GOT3 (cell line): Measurements from ENCODE around the gene GLIS2.

Experiments
- DNase-seq: peaks from one replicate; lab custom pipeline; 2025; ENCODE audit warnings: mixed read lengths; lab: John Stamatoyannopoulos, UW

The GLIS2 gene

DNA sequence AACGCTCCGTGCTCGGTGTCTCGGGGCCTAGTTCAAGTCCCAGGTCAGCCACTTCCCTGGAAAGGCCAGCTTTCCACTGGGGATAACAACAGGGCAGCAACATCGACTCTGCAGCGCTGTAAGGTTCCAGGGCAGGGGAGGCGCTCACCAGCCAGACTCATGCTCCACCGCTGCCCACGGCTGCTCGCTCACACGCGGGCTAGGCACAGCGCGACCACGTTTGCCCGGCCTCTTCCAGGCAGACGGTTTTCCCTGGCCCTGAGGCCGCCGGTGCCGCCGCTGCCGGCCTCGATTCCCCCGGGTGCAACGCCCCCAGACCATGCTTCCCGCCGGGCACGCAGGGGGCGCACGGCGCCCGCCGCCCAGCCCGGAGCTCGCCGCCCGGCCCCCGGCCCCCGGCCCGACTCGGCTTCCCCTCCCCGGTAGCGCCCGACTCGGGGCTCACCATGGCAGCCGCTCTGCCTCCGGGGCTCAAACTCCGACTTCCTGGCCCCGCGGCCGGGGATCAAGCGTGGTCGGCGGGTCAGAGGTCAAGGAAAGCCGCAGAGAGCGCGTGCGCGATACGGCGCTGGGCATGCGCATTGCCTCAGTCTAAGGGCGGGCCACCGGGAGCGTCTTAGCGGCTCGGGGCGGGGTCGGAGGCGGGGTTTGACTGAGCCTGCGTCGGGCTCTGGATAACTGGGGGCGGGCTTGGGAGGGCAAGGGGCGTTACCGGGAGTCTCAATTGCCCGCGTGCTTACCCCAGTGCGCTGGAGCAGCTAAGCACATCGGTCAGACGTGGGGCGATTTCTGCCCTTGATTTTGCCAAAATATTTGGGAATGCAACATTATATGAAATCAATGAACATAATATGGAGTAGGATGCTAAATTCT is 35.2 kb downstream of the GLIS2 start, which contains the start of gene PAM16:
TSS of gene PAM16 (minus strand) at position 535 of the 873 bp plus-strand sequence. CDS start at position 448, 87 bp downstream.
- DNase-seq: peak; percentile 88

DNA sequence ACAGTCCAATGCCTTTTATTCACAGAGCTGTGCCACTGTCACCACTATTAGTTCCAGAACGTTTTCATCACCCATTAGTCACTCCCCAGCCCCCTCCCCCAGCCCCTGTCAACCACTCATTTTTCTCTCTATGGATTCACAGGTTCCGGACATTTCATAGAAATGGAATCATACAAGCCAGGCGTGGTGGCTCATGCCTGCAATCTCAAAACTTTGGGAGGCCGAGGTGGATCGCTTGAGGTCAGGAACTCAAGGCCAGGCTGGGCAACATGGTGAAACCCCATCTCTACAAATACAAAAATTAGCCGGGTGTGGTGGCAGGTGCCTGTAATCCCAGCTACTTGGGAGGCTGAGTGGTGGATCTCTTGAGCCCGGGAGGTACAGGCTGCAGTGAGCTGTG is 36.0 kb downstream of the GLIS2 start:
- DNase-seq: no peak

DNA sequence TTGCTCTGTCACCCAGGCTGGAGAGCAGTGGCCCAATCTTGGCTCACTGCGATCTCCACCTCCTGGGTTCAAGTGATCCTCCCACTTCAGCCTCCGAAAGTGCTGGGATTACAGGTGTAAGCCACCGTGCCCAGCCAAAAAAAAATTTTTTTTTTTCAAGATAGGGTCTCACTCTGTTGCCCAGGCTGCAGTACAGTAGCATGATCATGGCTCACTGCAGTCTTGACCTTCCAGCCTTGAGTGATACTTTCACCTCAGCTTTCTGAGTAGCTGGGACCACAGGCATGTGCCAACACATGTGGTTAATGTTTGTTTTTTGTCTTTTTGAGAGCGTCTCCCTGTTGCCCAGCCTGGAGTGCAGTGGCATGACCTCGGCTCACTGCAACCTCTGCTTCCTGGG is 37.0 kb downstream of the GLIS2 start:
- no peak for DNase-seq

DNA sequence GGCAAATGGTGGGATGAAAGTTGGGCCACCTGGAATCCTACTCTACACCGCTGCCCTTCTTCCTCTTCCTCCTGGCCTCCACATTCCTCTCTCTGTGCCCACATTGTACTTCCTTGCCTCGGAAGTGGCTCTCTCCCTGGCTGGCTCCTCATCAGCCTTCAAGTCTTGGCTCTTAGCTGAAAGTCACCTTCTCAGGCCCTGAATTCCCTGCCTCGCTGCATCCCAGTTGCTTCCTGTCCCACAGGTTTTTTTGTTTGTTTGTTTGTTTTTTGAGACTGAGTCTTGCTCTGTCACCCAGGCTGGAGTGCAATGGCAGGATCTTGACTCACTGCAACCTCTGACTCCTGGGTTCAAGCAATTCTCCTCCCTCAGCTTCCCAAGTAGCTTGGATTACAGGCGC is 37.8 kb downstream of the GLIS2 start:
- no peak for DNase-seq

DNA sequence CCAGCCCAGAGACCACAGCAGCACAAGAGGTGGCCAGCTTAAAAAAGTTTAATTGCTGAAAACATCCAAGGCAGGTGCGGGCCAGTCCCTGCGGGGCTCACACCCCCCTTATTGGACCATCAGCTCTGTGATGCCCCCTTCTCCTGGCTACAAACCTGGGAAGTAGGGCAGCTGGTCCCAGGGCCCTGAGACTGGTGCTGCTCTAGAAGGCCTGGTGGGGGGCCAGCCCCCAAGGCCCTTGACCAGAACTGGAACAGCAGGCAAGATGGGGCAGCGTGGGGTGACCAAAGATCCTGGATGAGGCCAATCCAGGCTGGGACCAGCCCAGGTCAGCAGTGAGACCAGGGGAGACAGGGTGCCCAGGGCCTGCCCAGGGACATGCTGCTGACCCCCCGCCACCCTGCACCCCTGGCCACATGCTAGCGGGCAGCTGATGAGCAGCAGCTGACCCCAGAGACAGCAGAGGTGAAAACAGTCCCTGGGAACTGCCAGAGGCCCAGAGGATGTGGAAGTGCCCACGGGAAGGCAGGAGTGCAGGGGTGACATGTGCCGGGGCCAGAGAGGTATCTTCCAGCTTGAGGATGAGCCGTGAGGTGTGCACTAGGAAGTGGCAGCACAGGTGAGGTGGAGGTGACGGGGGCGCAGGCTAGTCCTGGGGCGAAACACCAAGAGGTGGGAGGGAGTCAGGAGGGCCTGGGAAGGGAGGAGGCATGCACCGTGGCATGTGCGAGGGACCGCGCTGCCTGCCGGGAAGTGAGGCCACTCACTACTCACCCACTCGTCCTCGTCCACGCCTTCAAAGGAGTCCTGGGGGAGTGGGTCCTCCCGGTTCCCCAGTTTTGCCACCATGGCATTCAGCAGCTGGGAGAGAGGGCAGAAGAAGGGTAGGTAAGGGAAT is 38.9 kb downstream of the GLIS2 start:
- no peak for DNase-seq

DNA sequence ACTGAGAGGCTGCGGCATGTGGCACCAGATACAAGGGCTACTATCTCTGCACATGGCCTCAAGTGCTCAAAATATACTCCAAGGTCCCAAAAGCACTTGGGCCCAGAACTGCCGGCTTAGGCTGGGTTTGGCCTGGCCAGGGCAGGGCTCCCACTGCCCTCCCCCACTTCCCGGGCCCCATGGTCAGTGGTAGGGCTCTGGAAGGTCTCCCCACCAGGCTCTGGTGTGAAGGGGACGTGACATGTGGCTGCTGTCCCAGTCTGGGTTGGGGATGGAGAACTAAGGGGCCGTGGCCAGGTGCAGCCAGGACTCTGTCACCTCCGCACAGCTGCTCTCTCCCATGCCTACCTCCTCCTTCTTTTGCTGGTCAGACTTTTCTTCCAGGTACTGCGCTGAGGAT is 41.0 kb downstream of the GLIS2 start:
- no peak for DNase-seq

DNA sequence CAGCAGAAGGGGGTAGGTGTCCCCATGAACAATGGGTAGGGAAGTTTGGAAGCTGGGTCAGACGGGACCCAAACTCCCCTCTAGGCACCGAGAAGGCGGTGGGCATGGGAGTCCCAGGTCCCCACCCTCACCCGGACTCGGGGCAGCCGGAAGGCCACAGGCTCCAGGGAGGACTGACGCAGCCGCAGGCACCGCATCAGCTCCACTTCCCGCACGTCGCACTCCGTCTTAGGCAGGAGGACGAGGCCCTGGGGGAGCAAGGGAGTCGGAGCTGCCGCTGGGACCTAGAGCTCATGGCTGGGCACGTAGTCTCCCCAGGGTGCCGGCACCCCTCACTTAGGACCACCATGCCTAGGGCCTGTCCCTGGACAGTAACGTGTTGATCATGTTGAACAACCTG is 42.4 kb downstream of the GLIS2 start:
- DNase-seq: no peak

DNA sequence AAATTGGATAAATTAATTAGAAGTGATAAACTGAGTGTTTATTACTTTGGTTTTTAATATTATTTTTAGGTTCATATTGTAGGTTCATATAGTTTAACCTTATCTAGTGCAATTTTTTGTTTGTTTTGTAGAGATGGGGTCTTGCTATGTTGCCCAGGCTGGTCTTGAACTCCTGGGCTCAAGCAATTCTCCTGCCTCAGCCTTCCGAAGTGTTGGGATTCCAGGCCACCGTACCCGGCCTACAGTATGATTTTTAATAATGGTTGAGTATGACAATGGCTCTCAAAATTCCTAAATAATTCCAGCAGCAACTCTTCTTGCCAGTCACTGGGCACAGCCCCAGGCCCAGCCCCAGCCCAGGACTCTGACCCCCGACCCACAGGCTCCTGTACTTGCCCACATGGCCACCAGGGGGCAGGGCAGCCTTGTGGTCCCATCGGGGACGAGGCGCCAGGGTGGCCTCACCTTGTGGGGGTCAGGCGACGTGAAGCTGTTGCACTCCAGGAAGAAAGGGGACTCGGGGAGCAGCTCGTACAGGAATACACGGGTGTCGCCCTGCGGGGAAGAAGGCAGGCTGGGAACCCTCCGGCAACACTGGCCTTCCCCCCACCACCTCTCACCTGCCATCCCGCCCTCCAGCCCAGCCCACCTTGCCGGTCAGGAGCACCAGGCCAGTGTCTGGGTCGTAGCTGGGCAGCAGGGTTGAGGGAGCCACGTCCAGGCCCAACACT is 43.1 kb downstream of the GLIS2 start:
- DNase-seq: no peak

DNA sequence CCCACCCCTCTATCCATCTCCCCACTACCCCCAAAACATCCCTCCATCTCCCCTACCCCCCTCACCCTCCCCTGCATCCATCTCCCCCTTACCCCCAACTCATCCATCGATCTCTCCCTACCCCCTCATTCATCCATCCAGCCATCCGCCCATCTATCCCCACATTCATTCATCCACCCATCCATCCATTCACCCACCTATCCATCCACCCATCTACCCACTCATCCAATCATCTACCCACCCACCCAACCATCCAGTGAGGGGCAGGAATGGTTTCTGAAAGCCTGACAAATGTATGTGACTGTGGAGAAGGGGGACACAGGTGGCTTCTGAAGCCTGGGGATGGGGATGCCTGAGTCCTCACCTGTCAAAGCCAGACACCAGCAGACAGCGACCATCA is 44.0 kb downstream of the GLIS2 start:
- DNase-seq: no peak

DNA sequence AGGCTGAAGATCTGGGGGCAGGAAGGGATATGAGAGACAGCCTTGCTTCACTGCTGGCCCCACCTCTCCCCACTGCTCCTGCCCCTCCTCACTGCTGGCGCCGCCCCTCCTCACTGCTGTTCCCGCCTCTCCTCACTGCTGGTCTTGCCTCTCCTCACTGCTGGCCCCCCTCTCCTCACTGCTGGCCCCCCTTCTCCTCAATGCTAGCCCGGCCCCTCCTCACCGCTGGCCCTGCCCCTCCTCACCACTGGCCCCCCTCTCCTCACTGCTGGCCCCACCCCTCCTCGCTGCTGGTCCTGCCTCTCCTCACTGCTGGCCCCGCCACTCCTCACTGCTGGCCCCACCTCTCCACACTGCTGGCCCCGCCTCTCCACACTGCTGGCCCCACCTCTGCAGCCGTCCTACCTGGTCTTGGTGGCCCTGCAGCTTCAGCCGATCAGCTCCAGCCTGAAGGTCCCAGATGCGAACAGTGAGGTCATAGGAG is 44.7 kb downstream of the GLIS2 start:
- DNase-seq: no peak

DNA sequence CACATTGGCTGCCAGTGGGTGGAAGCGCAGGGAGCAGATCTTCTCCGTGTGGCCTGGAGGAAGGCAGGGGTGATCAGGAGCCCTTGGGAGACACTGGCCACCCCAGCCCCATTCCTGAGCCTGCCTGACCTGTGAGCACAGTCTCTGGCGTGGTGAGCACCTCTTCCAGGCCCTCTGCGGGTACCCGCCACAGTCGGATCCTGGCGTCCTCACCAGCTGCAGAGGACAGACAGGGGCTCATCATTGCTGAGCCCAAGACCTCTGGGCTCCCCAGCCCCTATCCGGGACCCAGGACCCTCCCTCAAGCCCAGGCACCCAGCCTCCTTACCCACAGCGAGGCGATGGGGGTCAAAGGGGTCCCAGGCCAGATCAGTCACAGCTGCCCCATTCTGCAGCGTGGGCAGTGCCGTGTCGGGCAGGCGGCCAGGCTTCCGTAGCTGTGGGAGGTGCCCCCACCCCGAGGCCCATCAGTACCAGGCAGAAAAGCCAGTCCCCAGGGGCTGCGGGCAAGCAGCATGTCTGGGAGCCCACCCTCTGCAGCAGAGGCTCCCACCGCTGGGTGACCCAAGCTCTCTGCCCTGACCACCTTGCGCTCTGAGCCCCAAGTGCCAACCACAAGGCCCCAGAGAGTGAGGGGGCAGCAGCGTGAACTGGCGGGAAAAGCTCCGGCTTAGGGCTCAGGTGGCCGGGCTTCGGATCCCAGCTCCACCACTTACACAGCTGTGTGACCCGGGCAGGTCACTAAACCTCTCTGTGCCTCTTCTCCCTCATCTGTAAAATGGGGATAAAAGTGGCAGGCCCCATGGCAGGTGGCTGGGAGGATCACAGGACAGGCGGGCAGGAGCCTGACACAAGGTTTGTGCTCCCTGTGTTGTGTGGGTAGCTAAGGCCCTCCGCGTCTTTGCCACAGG is 45.4 kb downstream of the GLIS2 start:
- DNase-seq: no peak

DNA sequence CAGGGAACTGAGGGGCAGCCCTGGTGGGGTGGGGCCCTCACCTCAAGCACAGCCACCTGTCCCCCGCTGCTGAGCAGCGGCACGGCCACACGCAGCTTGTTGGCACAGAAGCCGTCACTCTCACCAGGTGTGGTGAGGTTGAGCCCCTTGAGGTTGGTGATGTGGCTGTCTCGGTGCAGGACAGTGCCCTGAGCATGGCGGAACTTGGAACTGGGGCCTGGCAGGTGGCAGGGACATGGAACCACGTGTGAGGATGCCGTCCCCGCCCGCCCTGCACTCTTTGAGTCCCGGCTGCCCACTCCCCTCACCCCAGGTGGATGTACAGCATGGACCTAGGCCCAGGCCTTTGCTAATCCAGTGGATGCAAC is 46.1 kb downstream of the GLIS2 start:
- DNase-seq: no peak

DNA sequence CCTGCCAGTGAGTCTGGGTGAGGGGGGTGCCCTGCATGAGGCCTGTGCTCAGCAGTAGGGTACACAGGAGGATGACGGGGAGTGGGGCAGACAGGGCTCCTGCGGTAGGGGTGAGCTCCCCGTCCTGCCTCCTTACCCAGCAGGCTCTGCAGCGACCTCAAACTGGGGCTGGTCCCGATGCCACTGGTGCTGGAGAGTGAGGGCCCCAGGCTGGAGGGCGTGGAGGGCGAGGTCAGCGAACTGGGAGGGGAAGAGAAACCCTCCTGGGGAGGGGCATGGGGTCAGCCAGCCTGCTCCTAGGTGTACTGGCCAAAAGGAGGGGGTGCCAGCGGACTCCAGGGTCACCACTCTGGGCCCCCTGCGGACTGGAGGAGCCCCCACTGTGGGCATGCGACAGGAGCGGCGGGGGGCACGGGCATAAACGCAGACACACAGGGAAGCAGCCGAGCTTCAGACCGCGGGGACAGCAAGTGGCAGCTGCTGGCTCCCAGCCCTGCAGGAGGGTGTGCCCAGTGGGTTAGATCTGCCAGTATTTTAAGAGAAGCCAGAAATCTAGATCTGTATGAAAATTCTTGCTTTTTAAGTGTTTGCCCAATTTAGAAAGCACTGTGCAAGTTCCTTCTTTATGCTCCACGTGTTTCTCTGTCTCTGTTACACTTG is 46.7 kb downstream of the GLIS2 start:
- DNase-seq: no peak

DNA sequence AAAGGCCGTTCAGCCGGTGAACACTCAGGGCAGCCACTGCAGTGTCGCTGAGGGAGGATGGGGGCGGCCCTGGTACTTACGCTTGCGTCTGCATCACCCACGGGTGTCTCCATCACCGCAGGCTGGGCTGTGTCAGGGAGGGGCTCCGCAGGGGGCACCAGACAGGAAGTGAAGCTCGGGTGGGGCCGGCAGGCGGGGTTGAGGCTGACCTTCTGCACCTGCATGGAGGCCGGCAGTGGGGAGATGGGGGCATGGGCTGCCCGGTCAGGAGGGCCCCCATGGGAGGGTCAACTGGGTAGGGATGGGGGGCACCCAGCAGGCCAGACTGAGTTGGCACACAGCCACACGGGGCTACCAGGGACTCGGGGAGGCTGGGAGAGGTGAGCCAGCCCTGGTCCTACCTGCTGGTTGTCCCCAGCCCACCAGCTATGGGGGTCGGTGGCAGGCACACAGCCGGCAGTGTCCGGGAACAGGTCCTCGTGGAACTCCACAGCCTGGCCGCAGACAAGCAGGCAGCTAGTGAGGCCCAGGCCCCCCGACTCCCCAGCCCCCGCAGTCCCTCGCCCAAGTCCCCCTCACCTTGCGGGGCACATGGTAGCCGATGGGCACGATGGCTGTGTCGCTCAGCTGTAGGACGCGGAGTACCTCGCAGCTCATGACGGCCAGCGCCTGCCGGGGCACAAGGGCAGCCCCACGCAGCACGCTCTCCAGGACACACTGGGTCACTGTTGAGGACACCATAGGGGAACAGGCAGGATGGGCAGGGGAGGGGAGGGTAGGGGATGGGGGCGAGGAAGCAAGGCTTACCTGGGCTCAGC is 48.5 kb downstream of the GLIS2 start:
- DNase-seq: no peak

DNA sequence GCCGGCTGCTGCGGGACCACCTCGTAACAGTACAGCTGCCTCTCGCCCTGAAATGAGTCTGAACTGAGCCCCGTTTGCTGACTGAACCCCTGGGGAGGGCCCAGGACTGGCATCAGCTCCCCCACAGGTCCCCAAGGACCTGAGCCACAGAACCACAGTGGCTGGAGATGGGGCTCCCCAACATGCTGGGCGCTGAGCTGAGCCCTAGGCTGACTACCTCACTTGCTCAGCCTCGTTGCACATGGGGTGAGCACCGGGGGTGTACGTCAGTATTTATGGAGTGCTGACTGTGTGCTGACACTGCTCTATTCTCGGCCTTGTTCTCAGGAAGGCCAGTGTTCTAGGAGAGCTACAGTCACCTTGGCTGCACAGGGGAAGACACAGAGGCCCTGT is 49.1 kb downstream of the GLIS2 start:
- no peak for DNase-seq

DNA sequence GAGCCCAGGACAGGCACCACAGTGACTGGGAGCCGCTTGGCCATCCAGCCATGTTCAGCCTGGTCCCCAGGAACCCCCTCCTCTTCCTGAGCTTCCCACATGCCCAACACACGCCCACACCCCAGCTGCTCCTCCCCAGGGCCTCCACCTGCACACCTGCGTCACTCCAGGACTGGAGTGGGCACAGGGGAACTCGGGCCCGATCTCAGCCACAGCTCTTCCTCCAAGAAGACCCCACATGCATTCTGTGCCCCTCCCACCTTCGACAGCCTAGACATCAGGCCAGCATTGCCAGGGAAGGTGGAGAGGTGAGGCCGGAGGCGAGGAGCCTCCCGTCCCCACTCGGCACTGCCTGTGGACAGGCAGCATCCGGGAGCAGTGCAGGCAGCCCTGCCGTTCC is 49.7 kb downstream of the GLIS2 start:
- no peak for DNase-seq

DNA sequence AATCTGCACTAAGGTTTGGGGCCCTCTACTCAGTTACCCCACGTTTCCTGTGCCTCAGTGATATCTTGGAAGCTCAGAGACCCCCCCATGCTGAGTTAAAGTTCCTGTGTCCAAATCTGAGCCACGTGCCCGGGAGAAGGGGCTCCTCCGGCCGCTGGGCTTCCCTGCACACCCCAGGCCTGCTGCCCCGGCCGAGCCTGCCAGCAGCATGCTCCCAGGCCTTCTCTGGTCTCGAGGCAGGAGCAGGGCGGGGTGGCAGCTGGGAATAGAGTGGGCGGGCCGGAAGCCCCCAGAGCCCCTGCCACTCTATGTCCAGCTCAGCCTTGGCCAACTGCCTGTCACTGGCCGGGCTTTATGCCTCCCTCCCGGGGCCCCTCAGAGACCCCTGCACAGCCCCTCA is 50.1 kb downstream of the GLIS2 start:
- DNase-seq: no peak

DNA sequence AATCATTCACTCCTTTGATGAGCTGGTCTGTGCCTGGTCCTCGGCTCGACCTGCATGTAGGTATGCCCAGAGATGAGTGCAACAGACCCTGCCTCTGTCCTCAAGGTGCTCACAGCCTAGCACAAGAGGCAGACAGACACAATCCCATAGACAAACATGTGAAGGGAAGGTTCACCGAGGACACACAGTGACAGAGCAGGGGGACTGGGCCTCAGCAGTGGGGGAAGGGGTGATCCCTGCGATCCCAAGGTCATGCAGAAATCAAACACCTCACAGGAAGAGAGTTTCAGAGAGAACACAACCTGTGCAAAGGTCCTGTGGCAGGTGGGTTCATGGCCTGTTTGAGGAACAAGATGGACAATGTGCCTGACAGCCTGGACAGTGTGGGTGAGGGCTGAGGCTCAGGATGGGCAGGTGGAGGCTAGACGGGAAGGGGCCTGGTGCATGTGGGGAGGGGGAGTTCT is 51.6 kb downstream of the GLIS2 start:
- no peak for DNase-seq

DNA sequence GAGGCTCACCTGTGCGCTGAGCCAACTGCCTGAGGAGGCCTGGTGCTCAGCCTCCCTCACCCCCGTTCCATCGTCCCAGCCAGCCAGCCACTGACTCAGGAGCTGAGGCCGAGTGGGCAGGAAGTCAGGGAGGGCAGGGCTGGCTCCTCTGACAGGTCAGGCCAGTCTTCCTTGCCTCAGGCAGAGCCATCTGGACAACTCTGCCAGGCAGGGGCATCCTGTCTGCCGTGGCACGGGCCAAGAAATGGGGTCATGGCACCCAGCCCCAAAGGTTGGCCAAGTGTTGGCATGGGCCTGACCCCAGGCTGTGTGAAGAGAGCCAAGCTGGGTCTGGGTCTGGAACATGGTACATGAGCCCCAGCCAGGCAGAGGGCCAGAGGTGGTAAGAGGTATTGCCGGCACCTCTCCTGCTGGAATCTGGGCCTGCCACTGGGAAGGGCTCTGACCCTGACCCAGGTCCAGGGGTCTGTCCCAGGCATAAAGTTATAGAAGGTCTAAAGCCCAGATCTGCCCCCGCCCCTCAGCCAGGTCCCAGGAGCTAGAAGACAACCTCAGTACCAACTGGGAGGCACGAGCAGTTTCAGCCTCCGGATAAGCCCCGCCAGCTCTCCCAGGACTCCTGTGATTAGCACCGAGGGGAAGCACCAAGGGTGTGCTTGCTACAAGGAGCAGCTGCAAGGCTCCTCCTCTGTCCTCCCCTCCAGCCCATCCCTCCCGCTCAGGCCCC is 53.3 kb downstream of the GLIS2 start:
- DNase-seq: peak; percentile 19
